NCI-H2171 treated with DMSO at 0.1 percent for 48 hours (cell line): ENCODE results near the gene KCNJ5.
A peak's percentile ranks its signal among the peaks of the same experiment; 100 is the strongest.

Experiments used
- DNase-seq: peaks from one replicate; lab custom pipeline; 2025; lab: John Stamatoyannopoulos, UW

Gene KCNJ5

GRCh38 chr11:128956401-128957201 is 65.4 kb downstream of the KCNJ5 start:
- peak; percentile 71 for DNase-seq

GRCh38 chr11:128957202-128957482 is 66.0 kb downstream of the KCNJ5 start:
- no peak for DNase-seq

GRCh38 chr11:128961645-128962044 is 70.5 kb downstream of the KCNJ5 start:
- DNase-seq: no peak

GRCh38 chr11:128962896-128963295 is 71.7 kb downstream of the KCNJ5 start:
- no peak for DNase-seq

GRCh38 chr11:128963744-128964325 is 72.7 kb downstream of the KCNJ5 start:
- peak; percentile 92 for DNase-seq

- DNase-seq: peak; percentile 86
Observed at GRCh38 chr11:128964463-128964930, 73.3 kb downstream of the KCNJ5 start.

- no peak for DNase-seq
Observed at GRCh38 chr11:128965485-128965884, 74.3 kb downstream of the KCNJ5 start.

GRCh38 chr11:128967578-128967977 is 76.4 kb downstream of the KCNJ5 start:
- no peak for DNase-seq

- DNase-seq: no peak
Observed at GRCh38 chr11:128968916-128969315, 77.8 kb downstream of the KCNJ5 start.
